ENCODE measurements around the gene ZNF814.
A peak's percentile ranks its signal among the peaks of the same experiment; 100 is the strongest.
"Not testable (repeated sequence)": the region's sequence is repeated elsewhere in the genome, so short reads cannot be mapped to it uniquely, and the experiment has no call there.

The ZNF814 gene

DNA sequence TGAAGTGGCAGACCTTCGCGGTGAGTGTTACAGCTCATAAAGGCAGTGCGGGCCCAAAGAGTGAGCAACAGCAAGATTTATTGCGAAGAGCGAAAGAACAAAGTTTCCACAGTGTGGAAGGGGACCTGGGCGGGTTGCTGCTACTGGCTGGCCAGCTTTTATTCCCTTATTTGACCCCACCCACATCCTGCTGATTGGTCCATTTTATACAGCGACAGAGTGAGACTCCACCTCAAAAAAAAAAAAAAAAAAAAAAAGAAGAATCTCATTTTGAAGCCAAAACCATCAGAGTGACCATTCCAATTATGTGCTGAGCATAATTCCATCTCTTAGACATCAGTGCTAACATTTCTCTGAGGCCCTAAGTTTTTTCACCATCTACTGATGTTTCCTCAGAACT is 72.2 kb downstream of the ZNF814 start:
- no peak for DNase-seq (ENCODE audit: low spot score)

DNA sequence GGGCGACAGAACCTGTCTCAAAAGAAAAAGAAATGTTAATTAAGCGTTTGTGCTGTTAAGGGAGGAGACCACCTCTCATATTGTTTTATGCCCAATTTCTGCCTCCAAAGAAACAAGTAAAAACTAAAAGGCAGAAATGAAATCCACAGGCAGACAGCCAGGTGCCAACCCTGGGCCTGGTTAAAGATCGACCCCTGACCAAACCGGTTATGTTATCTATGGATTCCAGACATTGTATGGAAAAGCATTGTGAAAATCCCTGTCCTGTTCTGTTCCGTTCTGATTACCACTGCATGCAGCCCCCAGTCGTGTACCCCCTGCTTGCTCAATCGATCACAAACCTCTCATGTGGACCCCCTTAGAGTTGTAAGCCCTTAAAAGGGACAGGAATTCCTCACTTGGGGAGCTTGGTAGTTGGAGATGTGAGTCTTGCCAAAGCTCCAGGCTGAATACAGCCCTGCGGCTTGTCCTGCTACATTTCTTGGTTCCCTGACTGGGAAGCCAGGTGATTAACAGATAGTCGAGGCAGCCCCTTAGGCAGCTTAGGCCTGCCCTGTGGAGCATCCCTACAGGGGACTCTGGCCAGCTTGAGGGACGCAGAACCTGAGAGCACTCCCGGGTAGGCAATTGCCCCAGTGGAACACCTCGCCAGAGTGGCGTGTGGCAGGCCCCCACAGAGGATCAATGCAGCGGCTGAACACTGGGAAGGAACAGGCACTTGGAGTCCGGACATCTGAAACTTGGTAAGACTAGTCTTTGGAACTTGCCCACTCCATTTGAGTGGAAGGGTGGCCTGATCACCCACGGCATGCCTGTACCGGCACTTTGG is 73.4 kb downstream of the ZNF814 start:
- no peak for DNase-seq (ENCODE audit: low spot score)

- peak; percentile 85 for DNase-seq (ENCODE audit: low spot score)
These were observed 74.2 kb downstream of the ZNF814 start, which contains the start of gene ZNF552 for GRCh38 chr19:57814505-57815246. ZNF552 (minus strand) TSS chr19:57814913; CDS start chr19:57814743, 170 bp downstream.

GRCh38 chr19:57813919-57814504 is 74.8 kb downstream of the ZNF814 start:
- DNase-seq (ENCODE audit: low spot score) = no peak

DNA sequence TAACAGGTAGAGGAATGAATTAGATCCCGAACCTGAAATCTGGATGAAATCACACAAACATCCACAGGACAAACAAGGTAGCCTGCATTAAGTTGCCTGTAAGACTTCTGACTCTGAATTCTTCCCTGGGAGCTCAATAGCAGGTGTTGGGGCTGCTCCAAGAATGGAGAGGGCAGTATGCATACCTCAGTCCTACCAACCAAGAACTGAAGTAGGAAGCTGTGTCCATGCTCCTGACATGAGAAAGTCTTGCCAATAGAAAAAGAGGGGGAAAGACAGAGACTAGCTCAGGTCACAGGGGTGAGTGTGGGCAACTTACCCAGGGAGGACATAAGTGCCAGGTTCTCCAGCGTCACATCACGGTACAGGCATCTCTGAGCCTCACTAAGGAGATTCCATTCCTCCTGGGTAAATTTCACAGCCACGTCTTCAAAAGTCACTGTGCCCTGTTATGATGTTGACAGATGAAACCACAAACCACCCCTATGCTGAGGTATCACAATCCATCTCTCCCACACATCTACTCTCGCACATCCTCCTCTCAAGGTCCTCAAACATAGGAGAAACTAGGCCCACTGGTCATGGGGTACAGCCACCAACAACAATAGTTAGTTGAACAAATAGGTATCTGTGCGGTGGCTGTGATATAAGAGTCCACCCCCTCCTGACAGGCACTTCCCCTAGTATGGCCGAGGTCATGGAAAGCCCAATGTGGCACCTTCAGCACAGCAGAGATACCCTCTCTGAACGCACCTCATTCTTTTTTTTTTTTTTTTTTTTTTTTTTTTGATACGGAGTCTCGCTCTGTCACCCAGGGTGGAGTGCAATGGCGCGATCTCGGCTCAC is 75.6 kb downstream of the ZNF814 start:
- DNase-seq (ENCODE audit: low spot score) = not testable (repeated sequence)

DNA sequence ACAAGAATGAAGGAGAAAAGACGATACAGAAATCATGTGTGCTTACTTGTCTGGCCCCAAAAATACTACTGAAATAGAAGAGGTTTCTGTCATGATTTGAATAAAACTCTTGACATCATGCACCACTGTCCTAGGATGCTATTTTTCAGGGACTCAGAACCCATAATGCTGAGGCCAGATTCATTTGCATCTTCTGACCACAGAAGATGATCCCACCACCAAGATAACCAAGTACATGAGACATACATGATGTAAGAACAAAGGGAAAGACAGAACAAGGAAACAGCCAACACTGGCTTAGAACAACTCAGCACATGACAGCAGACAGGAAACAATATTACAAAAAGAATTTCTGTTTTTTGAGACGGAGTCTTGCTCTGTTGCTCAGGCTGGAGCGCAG is 76.6 kb downstream of the ZNF814 start:
- DNase-seq (ENCODE audit: low spot score) = no peak

DNA sequence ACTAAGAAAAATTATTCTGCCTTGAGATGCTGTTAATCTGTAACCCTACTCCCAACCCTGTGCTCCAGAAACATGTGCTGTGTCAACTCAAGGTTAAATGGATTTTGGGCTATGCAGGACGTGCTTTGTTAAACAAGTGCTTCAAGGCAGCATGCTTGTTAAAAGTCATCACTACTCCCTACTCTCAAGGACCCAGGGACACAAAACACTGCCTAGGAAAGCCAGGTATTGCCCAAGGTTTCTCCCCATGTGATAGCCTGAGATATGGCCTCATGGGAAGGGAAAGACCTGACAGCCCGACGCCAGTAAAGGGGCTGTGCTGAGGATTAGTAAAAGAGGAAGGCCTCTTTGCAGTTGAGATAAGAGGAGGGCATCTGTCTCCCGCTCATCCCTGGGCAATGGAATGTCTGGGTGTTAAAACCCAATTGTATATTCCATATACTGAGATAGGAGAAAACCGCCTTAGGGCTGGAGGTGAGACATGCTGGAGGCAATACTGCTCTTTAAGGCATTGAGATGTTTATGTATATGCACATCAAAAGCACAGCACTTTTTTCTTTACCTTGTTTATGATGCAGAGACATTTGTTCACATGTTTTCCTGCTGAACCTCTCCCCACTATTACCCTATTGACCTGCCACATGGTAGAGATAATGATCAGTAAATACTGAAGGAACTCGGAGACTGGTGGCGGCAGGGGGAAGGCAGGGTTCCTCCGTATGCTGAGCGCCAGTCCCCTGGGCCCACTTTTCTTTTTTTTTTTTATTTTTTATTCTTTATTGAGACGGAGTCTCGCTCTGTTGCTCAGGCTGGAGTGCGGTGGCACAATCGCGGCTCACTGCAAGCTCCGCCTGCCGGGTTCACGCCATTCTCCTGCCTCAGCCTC is 78.2 kb downstream of the ZNF814 start:
- DNase-seq (ENCODE audit: low spot score) = not testable (repeated sequence)

DNA sequence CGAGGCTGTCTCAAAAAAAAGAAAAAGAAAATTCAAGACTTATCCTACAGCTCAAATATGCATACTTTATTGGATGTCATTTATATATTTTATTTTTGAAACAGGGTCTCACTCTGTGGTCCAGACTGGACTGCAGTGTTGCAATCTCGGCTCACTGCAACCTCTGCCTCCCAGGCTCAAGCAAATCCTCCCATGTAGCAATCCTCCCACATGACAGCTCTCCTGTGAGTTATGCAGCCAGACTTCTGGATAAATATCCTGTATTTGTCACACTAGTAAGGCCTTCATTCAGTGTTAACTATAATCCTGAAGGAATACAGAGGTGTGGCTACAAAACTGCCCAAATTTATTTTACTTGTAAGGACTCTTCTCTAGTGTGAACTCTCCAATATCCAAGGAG is 81.3 kb downstream of the ZNF814 start:
- DNase-seq (ENCODE audit: low spot score) = no peak

DNA sequence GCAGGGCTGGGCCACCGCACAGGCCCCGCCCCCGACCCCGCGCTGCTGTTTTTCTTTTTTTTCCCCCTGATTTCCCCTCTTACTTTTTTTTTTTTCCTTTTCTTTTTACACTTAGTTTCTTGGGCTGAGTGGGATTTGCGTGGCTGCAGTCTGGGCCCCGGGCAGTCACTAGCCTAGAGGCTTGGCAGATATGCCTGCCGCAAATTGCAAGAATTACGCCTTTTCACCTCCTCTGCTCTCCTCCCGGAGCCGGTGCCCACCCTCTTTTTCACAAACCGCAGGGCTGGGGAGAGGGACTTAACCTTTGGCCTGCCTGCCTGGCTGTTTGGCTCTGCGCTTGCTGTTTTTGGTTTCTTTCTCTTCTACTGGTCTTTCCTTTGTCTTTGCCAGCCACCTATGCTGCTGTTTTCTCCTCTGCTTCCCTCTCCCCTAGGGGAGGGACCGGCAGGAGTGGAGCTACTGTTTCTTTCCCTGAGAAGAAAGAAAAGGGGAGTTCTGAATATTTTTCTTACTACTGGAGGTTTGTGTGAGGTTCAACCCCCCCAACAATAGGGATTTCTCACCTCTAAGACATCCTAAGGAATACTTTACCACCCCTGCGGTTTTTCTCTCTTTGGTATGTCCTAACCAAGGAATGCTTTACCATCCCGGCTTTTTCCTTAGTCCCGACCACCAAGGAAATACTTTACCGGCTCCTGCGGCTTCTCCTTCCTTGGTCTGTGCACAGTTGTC is 85.1 kb downstream of the ZNF814 start:
- DNase-seq (ENCODE audit: low spot score) = peak; percentile 71

DNA sequence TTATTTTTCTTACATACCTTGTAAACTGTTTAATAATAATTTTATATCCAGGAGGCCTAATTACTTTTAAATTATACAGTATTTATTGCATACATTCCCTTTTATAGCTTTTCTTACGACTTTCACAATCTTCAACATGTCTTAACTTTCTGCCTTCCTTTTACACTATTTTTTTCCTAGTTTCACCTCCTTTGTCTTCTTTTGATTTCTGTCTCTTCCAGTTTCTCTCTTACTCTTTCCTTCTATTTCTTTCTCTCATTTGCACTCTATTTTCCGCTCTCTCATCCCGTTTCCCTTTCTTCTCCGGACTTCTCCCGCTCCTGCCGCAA is 85.6 kb downstream of the ZNF814 start:
- DNase-seq (ENCODE audit: low spot score) = no peak

GRCh38 chr19:57802269-57802668 is 86.6 kb downstream of the ZNF814 start:
- DNase-seq (ENCODE audit: low spot score) = no peak

- DNase-seq (ENCODE audit: low spot score) = no peak
These were observed 88.1 kb downstream of the ZNF814 start for GRCh38 chr19:57800696-57801095.

Measured in left forelimb (tissue), 1 donor.